GM12878 (cell line): Measurements from ENCODE around the gene GPR68.

ENCODE experiments used
- CHD1 ChIP-seq: IDR thresholded peaks from 2 replicates; pipeline ENCODE4 v1.6.1; 2012; ENCODE audit warnings: low read depth, low read length, improper control_type of control experiment
- EGR1 ChIP-seq, 2 experiments: IDR thresholded peaks; 1 replicate in 1 of 2; 2 replicates in 1 of 2; pipeline ENCODE4 v1.6.1; 2011 to 2012; ENCODE audit warnings: low read depth in 2 of 2, low read length in 2 of 2, borderline replicate concordance in 1 of 2, mild to moderate bottlenecking in 1 of 2, moderate library complexity in 1 of 2
- FOXK2 ChIP-seq: fragments of 450-650 bp; IDR thresholded peaks from 2 replicates; pipeline ENCODE4 v1.6.1; 2017; ENCODE audit warnings: mild to moderate bottlenecking, moderate library complexity
- GABPA ChIP-seq: IDR thresholded peaks from 2 replicates; pipeline ENCODE4 v1.6.1; 2014; ENCODE audit warnings: antibody characterized with exemption, low read depth, mild to moderate bottlenecking, inconsistent platforms
- HDAC2 ChIP-seq: fragments of 200-600 bp; sonication (generic); IDR thresholded peaks from 2 replicates; pipeline ENCODE4 v1.6.1; 2017
- HDGF ChIP-seq: fragments of 450-650 bp; IDR thresholded peaks from 2 replicates; pipeline ENCODE4 v1.6.1; 2016; ENCODE audit warnings: antibody characterized with exemption
- MEF2A ChIP-seq: IDR thresholded peaks from 2 replicates; pipeline ENCODE4 v1.6.1; 2011; ENCODE audit warnings: low read depth, mild to moderate bottlenecking, low read length, moderate library complexity; ENCODE audit not compliant: insufficient read depth
- MTA3 ChIP-seq: IDR thresholded peaks from 2 replicates; pipeline ENCODE4 v1.6.1; 2012; ENCODE audit warnings: low read length, inconsistent platforms, borderline replicate concordance
- TF ChIP-seq, protein P1 (sequence below), 3 experiments: IDR thresholded peaks in 2 of 3; conservative IDR thresholded peaks in 1 of 3; 2 replicates each; pipeline ENCODE4 v1.5.1; 2011; ENCODE audit warnings: low read depth in 3 of 3, low read length in 3 of 3, mild to moderate bottlenecking in 3 of 3, control low read depth in 2 of 3, moderate library complexity in 2 of 3, inconsistent platforms in 1 of 3, mixed read lengths in 1 of 3; ENCODE audit not compliant: control insufficient read depth in 2 of 3, insufficient read depth in 1 of 3; ENCODE audit errors: extremely low read depth in 1 of 3
- TF ChIP-seq, protein P2 (sequence below): IDR thresholded peaks from 2 replicates; pipeline ENCODE4 v1.6.1; 2011; ENCODE audit warnings: low read depth, mild to moderate bottlenecking, low read length, moderate library complexity, borderline replicate concordance; ENCODE audit errors: extremely low read depth

DNA sequence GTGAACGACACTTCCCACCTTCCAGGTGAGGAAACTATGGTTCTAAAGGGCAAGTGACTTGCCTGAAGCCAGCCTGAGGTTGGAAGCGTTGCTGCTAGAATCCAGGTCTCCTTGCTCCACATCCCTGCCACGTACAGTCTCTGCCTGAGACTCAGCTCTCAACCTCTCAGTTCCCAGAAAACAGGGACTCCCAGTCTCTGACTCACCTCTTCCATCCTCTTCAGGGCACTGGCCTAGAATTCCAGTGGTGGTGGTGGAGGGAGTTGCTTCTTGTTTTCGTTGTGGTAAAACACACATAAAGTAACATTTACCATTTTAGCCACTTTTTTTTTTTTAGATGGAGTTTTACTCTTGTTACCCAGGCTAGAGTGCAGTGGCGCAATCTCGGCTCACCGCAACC is 7.3 kb downstream of the GPR68 start:
- TF ChIP-seq MTA3 (no peak), EGR1 (IDR thresholded peaks at IDR 0.05; ENCODE audit: borderline replicate concordance in 1 of 2, low read depth in 2 of 2, low read length in 2 of 2) (no peak), HDGF (no peak), FOXK2 (no peak), CHD1 (no peak), HDAC2 (no peak), MEF2A (no peak), GABPA (no peak)
- TF ChIP-seq, protein P1, sequence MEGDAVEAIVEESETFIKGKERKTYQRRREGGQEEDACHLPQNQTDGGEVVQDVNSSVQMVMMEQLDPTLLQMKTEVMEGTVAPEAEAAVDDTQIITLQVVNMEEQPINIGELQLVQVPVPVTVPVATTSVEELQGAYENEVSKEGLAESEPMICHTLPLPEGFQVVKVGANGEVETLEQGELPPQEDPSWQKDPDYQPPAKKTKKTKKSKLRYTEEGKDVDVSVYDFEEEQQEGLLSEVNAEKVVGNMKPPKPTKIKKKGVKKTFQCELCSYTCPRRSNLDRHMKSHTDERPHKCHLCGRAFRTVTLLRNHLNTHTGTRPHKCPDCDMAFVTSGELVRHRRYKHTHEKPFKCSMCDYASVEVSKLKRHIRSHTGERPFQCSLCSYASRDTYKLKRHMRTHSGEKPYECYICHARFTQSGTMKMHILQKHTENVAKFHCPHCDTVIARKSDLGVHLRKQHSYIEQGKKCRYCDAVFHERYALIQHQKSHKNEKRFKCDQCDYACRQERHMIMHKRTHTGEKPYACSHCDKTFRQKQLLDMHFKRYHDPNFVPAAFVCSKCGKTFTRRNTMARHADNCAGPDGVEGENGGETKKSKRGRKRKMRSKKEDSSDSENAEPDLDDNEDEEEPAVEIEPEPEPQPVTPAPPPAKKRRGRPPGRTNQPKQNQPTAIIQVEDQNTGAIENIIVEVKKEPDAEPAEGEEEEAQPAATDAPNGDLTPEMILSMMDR (IDR thresholded peaks at IDR 0.05 in 2 of 3, conservative IDR thresholded peaks at IDR 0.05 in 1 of 3; ENCODE audit: control insufficient read depth in 2 of 3, extremely low read depth in 1 of 3, insufficient read depth in 1 of 3, low read depth in 3 of 3, low read length in 3 of 3), result no peak
- TF ChIP-seq, protein P2, sequence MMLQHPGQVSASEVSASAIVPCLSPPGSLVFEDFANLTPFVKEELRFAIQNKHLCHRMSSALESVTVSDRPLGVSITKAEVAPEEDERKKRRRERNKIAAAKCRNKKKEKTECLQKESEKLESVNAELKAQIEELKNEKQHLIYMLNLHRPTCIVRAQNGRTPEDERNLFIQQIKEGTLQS, result no peak
